ENCODE data around the gene RTEL1.

DNA sequence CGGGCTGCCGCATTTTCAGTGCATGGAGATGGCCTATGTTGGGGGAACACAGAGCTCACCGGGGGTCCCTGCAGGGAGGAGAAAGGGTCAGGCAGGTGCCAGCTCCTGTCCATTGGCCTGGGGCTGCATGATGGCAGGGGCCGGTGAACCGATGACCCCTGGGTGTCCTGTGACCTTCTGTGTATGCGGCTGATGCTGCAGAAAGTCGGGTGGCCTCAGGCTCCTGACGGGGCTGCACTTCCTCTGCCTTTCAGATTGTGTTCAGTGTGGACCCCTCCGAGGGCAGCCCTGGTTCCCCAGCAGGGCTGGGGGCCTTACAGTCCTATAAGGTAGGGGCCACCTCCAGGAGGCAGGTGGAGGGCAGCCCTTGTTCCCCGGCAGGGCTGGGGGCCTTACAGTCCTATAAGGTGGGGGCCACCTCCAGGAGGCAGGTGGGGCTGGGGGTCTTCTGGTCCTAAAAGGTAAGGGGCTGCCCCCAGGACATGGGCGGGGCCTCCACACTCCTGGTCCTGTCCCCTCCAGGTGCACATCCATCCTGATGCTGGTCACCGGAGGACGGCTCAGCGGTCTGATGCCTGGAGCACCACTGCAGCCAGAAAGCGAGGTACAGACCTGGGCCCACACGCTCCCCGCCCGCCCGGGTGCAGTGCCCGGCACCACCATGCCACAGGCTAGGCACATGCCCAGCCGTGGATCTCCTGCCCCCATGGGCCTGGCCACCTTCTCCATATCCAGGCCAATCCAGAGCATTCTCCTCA lies 27.3 kb downstream of the RTEL1 start:
- no peak for TF ChIP-seq POLR2AphosphoS5 (IDR thresholded peaks at IDR 0.05; ENCODE audit: low read depth, low read length)
- TF ChIP-seq, protein P1, sequence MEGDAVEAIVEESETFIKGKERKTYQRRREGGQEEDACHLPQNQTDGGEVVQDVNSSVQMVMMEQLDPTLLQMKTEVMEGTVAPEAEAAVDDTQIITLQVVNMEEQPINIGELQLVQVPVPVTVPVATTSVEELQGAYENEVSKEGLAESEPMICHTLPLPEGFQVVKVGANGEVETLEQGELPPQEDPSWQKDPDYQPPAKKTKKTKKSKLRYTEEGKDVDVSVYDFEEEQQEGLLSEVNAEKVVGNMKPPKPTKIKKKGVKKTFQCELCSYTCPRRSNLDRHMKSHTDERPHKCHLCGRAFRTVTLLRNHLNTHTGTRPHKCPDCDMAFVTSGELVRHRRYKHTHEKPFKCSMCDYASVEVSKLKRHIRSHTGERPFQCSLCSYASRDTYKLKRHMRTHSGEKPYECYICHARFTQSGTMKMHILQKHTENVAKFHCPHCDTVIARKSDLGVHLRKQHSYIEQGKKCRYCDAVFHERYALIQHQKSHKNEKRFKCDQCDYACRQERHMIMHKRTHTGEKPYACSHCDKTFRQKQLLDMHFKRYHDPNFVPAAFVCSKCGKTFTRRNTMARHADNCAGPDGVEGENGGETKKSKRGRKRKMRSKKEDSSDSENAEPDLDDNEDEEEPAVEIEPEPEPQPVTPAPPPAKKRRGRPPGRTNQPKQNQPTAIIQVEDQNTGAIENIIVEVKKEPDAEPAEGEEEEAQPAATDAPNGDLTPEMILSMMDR (IDR thresholded peaks at IDR 0.05): no peak
- TF ChIP-seq, protein P2, sequence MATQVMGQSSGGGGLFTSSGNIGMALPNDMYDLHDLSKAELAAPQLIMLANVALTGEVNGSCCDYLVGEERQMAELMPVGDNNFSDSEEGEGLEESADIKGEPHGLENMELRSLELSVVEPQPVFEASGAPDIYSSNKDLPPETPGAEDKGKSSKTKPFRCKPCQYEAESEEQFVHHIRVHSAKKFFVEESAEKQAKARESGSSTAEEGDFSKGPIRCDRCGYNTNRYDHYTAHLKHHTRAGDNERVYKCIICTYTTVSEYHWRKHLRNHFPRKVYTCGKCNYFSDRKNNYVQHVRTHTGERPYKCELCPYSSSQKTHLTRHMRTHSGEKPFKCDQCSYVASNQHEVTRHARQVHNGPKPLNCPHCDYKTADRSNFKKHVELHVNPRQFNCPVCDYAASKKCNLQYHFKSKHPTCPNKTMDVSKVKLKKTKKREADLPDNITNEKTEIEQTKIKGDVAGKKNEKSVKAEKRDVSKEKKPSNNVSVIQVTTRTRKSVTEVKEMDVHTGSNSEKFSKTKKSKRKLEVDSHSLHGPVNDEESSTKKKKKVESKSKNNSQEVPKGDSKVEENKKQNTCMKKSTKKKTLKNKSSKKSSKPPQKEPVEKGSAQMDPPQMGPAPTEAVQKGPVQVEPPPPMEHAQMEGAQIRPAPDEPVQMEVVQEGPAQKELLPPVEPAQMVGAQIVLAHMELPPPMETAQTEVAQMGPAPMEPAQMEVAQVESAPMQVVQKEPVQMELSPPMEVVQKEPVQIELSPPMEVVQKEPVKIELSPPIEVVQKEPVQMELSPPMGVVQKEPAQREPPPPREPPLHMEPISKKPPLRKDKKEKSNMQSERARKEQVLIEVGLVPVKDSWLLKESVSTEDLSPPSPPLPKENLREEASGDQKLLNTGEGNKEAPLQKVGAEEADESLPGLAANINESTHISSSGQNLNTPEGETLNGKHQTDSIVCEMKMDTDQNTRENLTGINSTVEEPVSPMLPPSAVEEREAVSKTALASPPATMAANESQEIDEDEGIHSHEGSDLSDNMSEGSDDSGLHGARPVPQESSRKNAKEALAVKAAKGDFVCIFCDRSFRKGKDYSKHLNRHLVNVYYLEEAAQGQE (IDR thresholded peaks at IDR 0.05; ENCODE audit: insufficient read depth in 1 of 2, low read depth in 2 of 2, low read length in 1 of 2): no peak

Data from Panc1 (cell line).